Measurements from ENCODE around the gene GNAO1. TPM values are rescaled to one million over a fixed set of nuclear protein-coding genes. Genes with fewer than 3 reads are reported as not detected.

Gene GNAO1
- total RNA-seq, 4 donors from 2014 or later: 2.7 to 12.9 (median 6.1) TPM

DNA sequence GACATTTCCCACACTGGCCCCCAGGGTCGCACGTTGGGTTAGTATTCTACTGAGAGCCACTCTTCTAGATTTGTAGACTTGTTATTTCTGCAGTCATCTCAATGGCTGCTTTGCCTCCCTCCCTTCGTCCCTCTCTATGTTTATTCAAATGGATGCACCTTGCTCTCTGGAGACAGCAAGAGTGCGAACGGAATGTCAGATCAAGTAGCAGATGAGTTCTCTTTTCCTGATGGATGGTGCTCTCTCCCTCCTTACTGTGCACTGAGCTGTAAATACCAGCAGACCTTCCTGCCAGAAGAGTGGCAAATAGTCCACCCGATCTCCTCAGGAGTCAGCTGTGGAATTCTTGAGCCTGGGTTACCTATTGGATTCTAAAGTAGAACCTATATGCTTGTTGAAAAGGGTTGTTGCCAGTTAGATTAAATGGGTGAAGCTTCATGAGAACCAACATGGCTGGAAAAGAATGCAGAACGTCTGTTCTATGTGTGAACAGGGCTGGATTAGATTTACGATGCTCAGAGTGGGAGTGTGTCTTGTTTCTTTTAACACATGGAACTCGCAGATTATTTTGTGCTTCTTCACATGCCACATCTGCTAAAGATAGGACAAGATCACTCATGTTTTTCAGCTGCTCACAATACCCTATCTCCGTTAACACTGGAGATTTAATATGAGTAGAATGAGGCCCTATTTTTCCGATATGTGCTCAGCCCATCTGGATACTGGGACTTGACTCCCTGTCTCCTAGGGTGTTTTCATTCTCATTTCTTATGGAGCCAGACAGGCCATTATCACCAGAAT lies 6.1 kb downstream of the GNAO1 start:
- H3K4me1 ChIP-seq: peaks cover 0 to 38% (median 16%) of the 10 kb centered on the region in 4 donors
- H3K4me3 ChIP-seq: no peak overlapping the region
- WGBS, 2 donors: 60 to 68% methylated on average over 11 of the region's 11 CpGs
- no peaks in the 10 kb centered on the region for H3K36me3 ChIP-seq
- peaks cover 0 to 12% of the 10 kb centered on the region in 2 donors for H3K27me3 ChIP-seq
- DNase-seq (ENCODE audit: low spot score in 2 of 2): no peak
- H3K27ac ChIP-seq: no peak overlapping the region
- H3K9me3 ChIP-seq: no peaks in the 10 kb centered on the region
- TF ChIP-seq, protein P1, sequence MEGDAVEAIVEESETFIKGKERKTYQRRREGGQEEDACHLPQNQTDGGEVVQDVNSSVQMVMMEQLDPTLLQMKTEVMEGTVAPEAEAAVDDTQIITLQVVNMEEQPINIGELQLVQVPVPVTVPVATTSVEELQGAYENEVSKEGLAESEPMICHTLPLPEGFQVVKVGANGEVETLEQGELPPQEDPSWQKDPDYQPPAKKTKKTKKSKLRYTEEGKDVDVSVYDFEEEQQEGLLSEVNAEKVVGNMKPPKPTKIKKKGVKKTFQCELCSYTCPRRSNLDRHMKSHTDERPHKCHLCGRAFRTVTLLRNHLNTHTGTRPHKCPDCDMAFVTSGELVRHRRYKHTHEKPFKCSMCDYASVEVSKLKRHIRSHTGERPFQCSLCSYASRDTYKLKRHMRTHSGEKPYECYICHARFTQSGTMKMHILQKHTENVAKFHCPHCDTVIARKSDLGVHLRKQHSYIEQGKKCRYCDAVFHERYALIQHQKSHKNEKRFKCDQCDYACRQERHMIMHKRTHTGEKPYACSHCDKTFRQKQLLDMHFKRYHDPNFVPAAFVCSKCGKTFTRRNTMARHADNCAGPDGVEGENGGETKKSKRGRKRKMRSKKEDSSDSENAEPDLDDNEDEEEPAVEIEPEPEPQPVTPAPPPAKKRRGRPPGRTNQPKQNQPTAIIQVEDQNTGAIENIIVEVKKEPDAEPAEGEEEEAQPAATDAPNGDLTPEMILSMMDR (IDR thresholded peaks at IDR 0.05): no peak
- TF ChIP-seq POLR2A (IDR thresholded peaks at IDR 0.05) (no peak), EP300 (IDR thresholded peaks at IDR 0.05) (no peak)

- DNase-seq (ENCODE audit: low spot score in 2 of 2): no peak
- H3K9me3 ChIP-seq: no peaks in the 10 kb centered on the region
- TF ChIP-seq POLR2A (IDR thresholded peaks at IDR 0.05) (no peak), EP300 (IDR thresholded peaks at IDR 0.05) (no peak)
- TF ChIP-seq, protein P1 (IDR thresholded peaks at IDR 0.05): no peak
- no peak overlapping the region for H3K27ac ChIP-seq
- H3K27me3 ChIP-seq: peaks cover 0 to 5% of the 10 kb centered on the region in 2 donors
- H3K4me3 ChIP-seq: no peak overlapping the region
- H3K4me1 ChIP-seq: peaks cover 0 to 30% (median 11%) of the 10 kb centered on the region in 4 donors
- H3K36me3 ChIP-seq: no peaks in the 10 kb centered on the region
These were observed 6.9 kb downstream of the GNAO1 start for GRCh38 chr16:56198006-56198754.

DNA sequence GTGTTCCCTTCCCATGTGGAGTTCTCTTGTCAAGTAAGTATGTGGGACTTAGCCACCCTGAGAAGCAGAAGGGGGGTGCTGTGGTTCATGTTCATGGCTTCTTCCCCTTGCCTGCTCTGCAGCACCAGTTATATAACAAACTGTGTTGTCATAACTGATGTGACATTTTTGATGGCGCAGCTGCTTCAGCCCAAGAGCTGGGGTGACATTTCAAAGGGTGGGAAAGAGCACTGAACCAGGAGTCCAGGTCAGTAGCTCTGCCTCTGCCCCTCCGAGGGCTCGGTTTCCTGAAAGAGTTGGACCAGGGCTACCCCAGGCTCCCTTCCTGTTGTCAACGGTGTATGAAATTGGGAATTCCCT lies 7.4 kb downstream of the GNAO1 start:
- H3K36me3 ChIP-seq: no peaks in the 10 kb centered on the region
- H3K9me3 ChIP-seq: no peaks in the 10 kb centered on the region
- H3K4me1 ChIP-seq: peaks cover 0 to 25% (median 7%) of the 10 kb centered on the region in 4 donors
- H3K4me3 ChIP-seq: no peak overlapping the region
- peaks cover 0 to under 1% of the 10 kb centered on the region in 2 donors for H3K27me3 ChIP-seq
- H3K27ac ChIP-seq: no peak overlapping the region
- no peak for DNase-seq (ENCODE audit: low spot score in 2 of 2)
- TF ChIP-seq EP300 (IDR thresholded peaks at IDR 0.05) (no peak), POLR2A (IDR thresholded peaks at IDR 0.05) (no peak)
- TF ChIP-seq, protein P1 (IDR thresholded peaks at IDR 0.05): no peak
- 51 to 60% methylated on average over 4 of the region's 4 CpGs for WGBS, 2 donors

DNA sequence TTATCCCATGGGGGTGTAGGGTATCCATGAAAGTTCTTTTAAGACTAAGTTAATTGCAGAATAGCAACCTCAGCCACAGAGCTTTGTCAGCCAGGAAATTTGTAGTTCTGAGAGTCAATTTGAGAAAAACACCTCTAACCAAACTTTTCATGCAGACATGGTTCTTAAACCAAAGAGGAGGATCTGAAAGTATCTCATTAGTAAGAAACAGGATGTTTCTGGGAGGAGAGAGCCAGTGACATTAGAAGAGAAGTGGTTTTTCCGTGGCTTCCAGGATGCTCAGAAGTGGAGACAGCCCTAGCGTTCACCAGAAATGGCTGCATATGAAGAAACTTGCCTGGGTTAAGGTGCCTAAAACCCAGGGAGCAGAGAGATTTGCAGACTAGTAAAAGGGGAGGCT lies 7.9 kb downstream of the GNAO1 start:
- 52 to 70% methylated on average over 2 of the region's 2 CpGs for WGBS, 2 donors
- Histone ChIP-seq H3K4me1 (peaks cover 0 to 20% (median 3%) of the 10 kb centered on the region in 4 donors), H3K36me3 (no peaks in the 10 kb centered on the region), H3K4me3 (no peak overlapping the region), H3K27me3 (no peaks in the 10 kb centered on the region), H3K27ac (no peak overlapping the region), H3K9me3 (no peaks in the 10 kb centered on the region)
- TF ChIP-seq, protein P1 (IDR thresholded peaks at IDR 0.05): no peak
- TF ChIP-seq POLR2A (IDR thresholded peaks at IDR 0.05) (no peak), EP300 (IDR thresholded peaks at IDR 0.05) (no peak)
- no peak for DNase-seq (ENCODE audit: low spot score in 2 of 2)

DNA sequence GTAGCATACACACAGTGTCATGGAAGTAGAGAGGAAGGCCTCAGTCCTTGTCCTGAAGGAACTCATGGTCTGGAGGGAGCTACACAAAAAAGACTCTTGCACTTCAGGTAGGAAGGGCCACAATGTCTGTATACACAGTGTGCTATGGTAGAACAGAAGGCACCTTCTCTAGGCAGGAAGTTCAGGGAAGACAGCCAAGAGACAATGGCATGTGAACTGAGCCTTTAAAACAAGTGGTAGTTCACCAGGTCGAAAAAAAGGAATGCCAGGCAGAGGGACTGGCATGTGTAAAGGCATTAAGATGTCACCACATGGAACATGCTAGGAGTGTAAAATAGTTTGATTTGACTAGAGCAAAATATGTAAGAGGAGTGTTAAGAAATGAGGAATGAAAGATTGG lies 9.7 kb downstream of the GNAO1 start:
- H3K4me3 ChIP-seq: no peak overlapping the region
- peaks cover 0 to 9% (median 0%) of the 10 kb centered on the region in 4 donors for H3K4me1 ChIP-seq
- H3K27ac ChIP-seq: no peak overlapping the region
- WGBS, 2 donors: 81 to 83% methylated on average over 1 of the region's 1 CpG
- no peaks in the 10 kb centered on the region for H3K36me3 ChIP-seq
- no peaks in the 10 kb centered on the region for H3K9me3 ChIP-seq
- no peak for TF ChIP-seq POLR2A (IDR thresholded peaks at IDR 0.05)
- no peak for TF ChIP-seq EP300 (IDR thresholded peaks at IDR 0.05)
- TF ChIP-seq, protein P1 (IDR thresholded peaks at IDR 0.05): no peak
- no peaks in the 10 kb centered on the region for H3K27me3 ChIP-seq
- no peak for DNase-seq (ENCODE audit: low spot score in 2 of 2)
